Measurements from ENCODE around the gene LCE3B. TPM values are rescaled to one million over a fixed set of nuclear protein-coding genes. Genes with fewer than 3 reads are reported as not detected.
"Not testable (repeated sequence)": the region's sequence is repeated elsewhere in the genome, so short reads cannot be mapped to it uniquely, and the experiment has no call there.

The LCE3B gene, protein sequence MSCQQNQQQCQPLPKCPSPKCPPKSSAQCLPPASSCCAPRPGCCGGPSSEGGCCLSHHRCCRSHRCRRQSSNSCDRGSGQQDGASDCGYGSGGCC
- total RNA-seq (not detected), total RNA-seq (0 reads per million in 29 experiments)
- not detected for total RNA-seq (2013)

DNA sequence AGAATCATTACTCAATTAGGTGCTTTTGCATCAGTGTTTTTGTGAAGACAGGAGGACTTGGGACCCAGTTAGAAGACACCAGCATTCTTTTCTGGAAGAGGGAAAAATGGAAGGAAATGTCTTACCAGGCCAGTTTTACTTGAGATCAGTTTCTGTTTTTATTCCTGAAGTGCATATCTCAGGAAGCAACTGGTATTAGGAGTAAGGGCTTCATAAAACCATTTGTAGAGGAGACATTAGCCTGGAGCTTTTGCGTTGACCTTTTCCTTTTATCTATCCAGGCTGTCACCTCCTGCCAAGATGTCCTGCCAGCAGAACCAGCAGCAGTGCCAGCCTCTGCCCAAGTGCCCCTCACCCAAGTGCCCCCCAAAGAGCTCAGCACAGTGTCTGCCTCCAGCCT lies at the start of gene LCE3B:
Gene LCE3B (plus strand): TSS at position 301 of the 400 bp plus-strand sequence. CDS start 0 bp downstream, at position 301.
- H3K27me3 Mint-ChIP-seq, result peaks cover 0 to 52% of the 10 kb centered on the region in 2 donors
- Histone ChIP-seq H3K4me1 (ENCODE audit: control insufficient read depth in 1 of 2, extremely low read depth in 1 of 2, insufficient read depth in 2 of 2, low read length in 2 of 2) (no peaks in the 10 kb centered on the region), H3K4me3 (ENCODE audit: control insufficient read depth in 1 of 2, extremely low read depth in 1 of 2, low read length in 1 of 2) (no peak within 1 kb of the TSS), H3K36me3 (ENCODE audit: control insufficient read depth in 2 of 2, extremely low read depth in 1 of 2, insufficient read depth in 1 of 2, low read length in 1 of 2) (no peaks in the 10 kb centered on the region), H3K27me3 (replicated peaks in 1 of 2; ENCODE audit: control insufficient read depth in 2 of 2, extremely low read depth in 1 of 2, insufficient read depth in 2 of 2, low read length in 1 of 2) (no peaks in the 10 kb centered on the region), H3K9me3 (no peaks in the 10 kb centered on the region), H3K27ac (ENCODE audit: low read length) (no peak within 1 kb of the TSS)
- WGBS (ENCODE audit: insufficient coverage), result no CpG with 5 or more reads among the region's 1 CpG
- no peak within 1 kb of the TSS for H3K27ac Mint-ChIP-seq
- CTCF ChIA-PET, result no interaction called here
- ATAC-seq (replicated peaks in 1 of 4) (no peak), DNase-seq (no peak)
- H3K9me3 Mint-ChIP-seq, result peaks cover 2 to 7% (median 3%) of the 10 kb centered on the region in 3 donors
- H3K36me3 Mint-ChIP-seq, result no peaks in the 10 kb centered on the region
- no peak within 1 kb of the TSS for H3K4me3 Mint-ChIP-seq
- POLR2A ChIA-PET, result no interaction called here
- H3K4me1 Mint-ChIP-seq, result no peaks in the 10 kb centered on the region

DNA sequence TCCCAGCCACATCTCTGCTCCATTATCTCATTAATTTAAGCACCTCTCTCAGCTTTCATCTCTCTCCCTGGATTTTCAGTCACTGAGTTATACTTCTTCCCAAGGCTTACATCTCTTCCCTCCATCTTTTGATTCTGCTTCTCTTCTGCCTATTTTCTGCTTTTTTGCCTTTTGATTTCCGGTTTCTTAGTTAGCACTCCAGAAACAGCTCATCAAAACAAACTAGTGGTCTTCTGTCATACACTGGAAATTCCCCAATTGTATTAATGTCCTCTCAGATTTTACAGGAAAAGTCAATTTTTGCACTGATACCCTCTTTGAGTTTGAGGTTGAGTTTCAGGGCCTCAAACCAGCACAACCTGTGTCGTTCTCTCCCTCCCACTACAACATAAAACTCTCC lies 48.5 kb upstream of the LCE3B start:
- Histone ChIP-seq H3K36me3 (ENCODE audit: control insufficient read depth in 2 of 2, extremely low read depth in 1 of 2, insufficient read depth in 1 of 2, low read length in 1 of 2) (no peaks in the 10 kb centered on the region), H3K9me3 (no peaks in the 10 kb centered on the region), H3K27ac (ENCODE audit: low read length) (no peak overlapping the region), H3K27me3 (replicated peaks in 1 of 2; ENCODE audit: control insufficient read depth in 2 of 2, extremely low read depth in 1 of 2, insufficient read depth in 2 of 2, low read length in 1 of 2) (peaks cover 0 to 12% of the 10 kb centered on the region in 2 experiments), H3K4me1 (ENCODE audit: control insufficient read depth in 1 of 2, extremely low read depth in 1 of 2, insufficient read depth in 2 of 2, low read length in 2 of 2) (no peaks in the 10 kb centered on the region), H3K4me3 (ENCODE audit: control insufficient read depth in 1 of 2, extremely low read depth in 1 of 2, low read length in 1 of 2) (no peak overlapping the region)
- DNase-seq (no peak), ATAC-seq (replicated peaks in 1 of 4) (no peak)
- no peaks in the 10 kb centered on the region for H3K36me3 Mint-ChIP-seq
- peaks cover 8 to 16% (median 10%) of the 10 kb centered on the region in 3 donors for H3K9me3 Mint-ChIP-seq
- peaks cover 3 to 9% of the 10 kb centered on the region in 2 donors for H3K27me3 Mint-ChIP-seq
- no peak overlapping the region for H3K27ac Mint-ChIP-seq
- H3K4me1 Mint-ChIP-seq, result no peaks in the 10 kb centered on the region
- ChIA-PET POLR2A (no interaction called here), CTCF (no interaction called here)
- no peak overlapping the region for H3K4me3 Mint-ChIP-seq
- WGBS (ENCODE audit: insufficient coverage), result 80% methylated on average over 1 of the region's 2 CpGs

DNA sequence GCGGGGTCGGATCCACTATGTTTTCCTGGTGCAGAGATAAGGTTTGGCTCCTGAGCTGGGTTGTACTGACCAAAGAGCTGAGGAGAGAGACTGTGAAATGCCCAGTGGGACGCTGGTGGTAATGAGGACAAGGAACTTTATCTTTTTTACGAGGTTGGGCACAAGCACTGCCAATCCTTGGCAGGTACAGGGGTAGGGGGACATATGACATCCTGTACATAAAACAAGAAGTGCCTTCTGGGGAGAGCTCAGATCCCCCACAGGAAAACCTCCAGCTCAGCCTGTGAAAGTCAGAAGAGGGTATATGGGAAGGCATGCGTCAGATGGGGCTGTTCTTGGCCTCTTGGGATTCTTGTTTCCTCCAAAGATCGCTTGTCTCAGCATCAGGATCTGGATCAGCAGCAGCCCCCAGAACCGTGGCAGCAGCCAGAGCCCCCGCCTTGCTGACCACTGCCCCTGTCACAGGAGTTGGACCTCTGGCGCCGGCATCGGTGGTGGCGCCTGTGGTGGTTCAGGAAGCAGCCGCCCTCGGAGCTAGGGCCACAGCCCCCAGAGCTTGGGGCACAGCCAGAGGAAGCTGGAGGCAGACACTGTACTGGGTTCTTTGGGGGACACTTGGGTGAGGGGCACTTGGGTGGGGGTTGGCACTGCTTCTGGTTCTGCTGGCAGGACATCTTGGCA lies 47.9 kb upstream of the LCE3B start:
- Histone ChIP-seq H3K27me3 (replicated peaks in 1 of 2; ENCODE audit: control insufficient read depth in 2 of 2, extremely low read depth in 1 of 2, insufficient read depth in 2 of 2, low read length in 1 of 2) (peaks cover 0 to 12% of the 10 kb centered on the region in 2 experiments), H3K9me3 (no peaks in the 10 kb centered on the region), H3K4me1 (ENCODE audit: control insufficient read depth in 1 of 2, extremely low read depth in 1 of 2, insufficient read depth in 2 of 2, low read length in 2 of 2) (no peaks in the 10 kb centered on the region), H3K36me3 (ENCODE audit: control insufficient read depth in 2 of 2, extremely low read depth in 1 of 2, insufficient read depth in 1 of 2, low read length in 1 of 2) (no peaks in the 10 kb centered on the region), H3K27ac (ENCODE audit: low read length) (no peak overlapping the region), H3K4me3 (ENCODE audit: control insufficient read depth in 1 of 2, extremely low read depth in 1 of 2, low read length in 1 of 2) (no peak overlapping the region)
- Mint-ChIP-seq H3K36me3 (no peaks in the 10 kb centered on the region), H3K4me1 (no peaks in the 10 kb centered on the region), H3K4me3 (no peak overlapping the region), H3K27ac (no peak overlapping the region), H3K9me3 (peaks cover 8 to 16% (median 10%) of the 10 kb centered on the region in 3 donors), H3K27me3 (peaks cover 3 to 9% of the 10 kb centered on the region in 2 donors)
- ChIA-PET POLR2A (no interaction called here), CTCF (no interaction called here)
- 44% methylated on average over 4 of the region's 14 CpGs for WGBS (ENCODE audit: insufficient coverage)
- DNase-seq (no peak), ATAC-seq (replicated peaks in 1 of 4) (no peak)

DNA sequence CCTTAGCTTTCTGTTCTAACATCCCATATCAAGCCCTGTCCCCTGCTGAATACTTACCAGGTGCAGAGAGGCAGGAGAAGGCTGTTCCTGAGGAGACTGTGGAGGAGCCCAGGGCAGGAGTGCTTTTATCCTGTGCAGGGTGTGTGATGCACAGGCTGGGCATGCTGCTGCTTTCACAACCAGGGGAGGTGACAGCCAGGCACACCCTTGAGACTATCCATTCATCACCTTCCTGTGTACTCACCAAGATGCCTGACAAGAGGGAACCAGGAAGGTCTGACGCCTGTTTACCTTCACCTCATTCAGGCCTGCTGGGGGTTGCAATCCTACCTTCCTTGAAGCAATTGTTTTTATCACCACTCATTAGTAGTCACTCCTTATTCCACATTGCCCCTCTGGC lies 46.9 kb upstream of the LCE3B start, which contains the start of gene LCE3E:
Gene LCE3E (minus strand): TSS at position 100 of the 400 bp plus-strand sequence. CDS start 572 bp downstream, outside the sequence.
- H3K9me3 ChIP-seq, result no peaks in the 10 kb centered on the region
- CTCF ChIA-PET, result no interaction called here
- WGBS (ENCODE audit: insufficient coverage), result 100% methylated on average over 1 of the region's 1 CpG

DNA sequence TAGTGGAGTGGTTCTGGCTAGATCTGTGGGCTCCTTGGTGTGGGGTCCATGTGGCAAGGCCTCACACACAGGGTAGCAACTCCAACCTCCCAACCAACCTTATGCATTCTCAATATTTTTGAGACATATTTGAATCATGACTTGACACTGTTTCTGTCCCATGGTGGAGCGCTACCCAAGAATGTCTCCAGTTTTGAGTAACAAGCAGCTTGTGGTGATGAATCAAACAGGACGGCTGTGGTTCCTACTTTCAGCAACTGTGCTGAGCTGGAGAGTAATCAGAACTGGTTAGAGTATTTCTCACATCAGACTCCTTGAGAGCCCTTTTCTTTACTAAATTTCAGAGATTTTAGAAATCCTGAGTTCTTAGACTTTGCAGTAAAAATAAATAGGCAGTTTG lies 36.4 kb upstream of the LCE3B start:
- WGBS (ENCODE audit: insufficient coverage), result 33% methylated on average over 1 of the region's 2 CpGs
- ATAC-seq (replicated peaks in 1 of 4) (no peak), DNase-seq (no peak)
- Mint-ChIP-seq H3K4me1 (no peaks in the 10 kb centered on the region), H3K27ac (no peak overlapping the region), H3K4me3 (no peak overlapping the region), H3K36me3 (no peaks in the 10 kb centered on the region), H3K9me3 (peaks cover 0 to 4% (median 0%) of the 10 kb centered on the region in 3 donors), H3K27me3 (peaks cover 32 to 35% of the 10 kb centered on the region in 2 donors)
- Histone ChIP-seq H3K9me3 (no peaks in the 10 kb centered on the region), H3K4me1 (ENCODE audit: control insufficient read depth in 1 of 2, extremely low read depth in 1 of 2, insufficient read depth in 2 of 2, low read length in 2 of 2) (no peaks in the 10 kb centered on the region), H3K4me3 (ENCODE audit: control insufficient read depth in 1 of 2, extremely low read depth in 1 of 2, low read length in 1 of 2) (no peak overlapping the region), H3K27ac (ENCODE audit: low read length) (no peak overlapping the region), H3K27me3 (replicated peaks in 1 of 2; ENCODE audit: control insufficient read depth in 2 of 2, extremely low read depth in 1 of 2, insufficient read depth in 2 of 2, low read length in 1 of 2) (peaks cover 0 to 14% of the 10 kb centered on the region in 2 experiments), H3K36me3 (ENCODE audit: control insufficient read depth in 2 of 2, extremely low read depth in 1 of 2, insufficient read depth in 1 of 2, low read length in 1 of 2) (no peaks in the 10 kb centered on the region)
- CTCF ChIA-PET, result interaction anchor here in 1 of 2 donors (0.6 kb wide), 1 partner anchor 545 kb away, joined by 4 read pairs; no protein-coding TSS in a partner anchor
- POLR2A ChIA-PET, result no interaction called here

More for the DNA sequence above, 46.9 kb upstream of the LCE3B start, which contains the start of gene LCE3E:
- no peak within 1 kb of the TSS for H3K27ac Mint-ChIP-seq
- no peak within 1 kb of the TSS for H3K4me3 Mint-ChIP-seq
- H3K4me1 ChIP-seq (ENCODE audit: control insufficient read depth in 1 of 2, extremely low read depth in 1 of 2, insufficient read depth in 2 of 2, low read length in 2 of 2), result no peaks in the 10 kb centered on the region
- H3K36me3 ChIP-seq (ENCODE audit: control insufficient read depth in 2 of 2, extremely low read depth in 1 of 2, insufficient read depth in 1 of 2, low read length in 1 of 2), result no peaks in the 10 kb centered on the region
- ATAC-seq (replicated peaks in 1 of 4) (no peak), DNase-seq (no peak)
- peaks cover 0 to 13% of the 10 kb centered on the region in 2 experiments for H3K27me3 ChIP-seq (replicated peaks in 1 of 2; ENCODE audit: control insufficient read depth in 2 of 2, extremely low read depth in 1 of 2, insufficient read depth in 2 of 2, low read length in 1 of 2)
- H3K27me3 Mint-ChIP-seq, result peaks cover 11 to 16% of the 10 kb centered on the region in 2 donors
- no peak within 1 kb of the TSS for H3K27ac ChIP-seq (ENCODE audit: low read length)
- H3K36me3 Mint-ChIP-seq, result no peaks in the 10 kb centered on the region
- no peak within 1 kb of the TSS for H3K4me3 ChIP-seq (ENCODE audit: control insufficient read depth in 1 of 2, extremely low read depth in 1 of 2, low read length in 1 of 2)
- POLR2A ChIA-PET, result no interaction called here
- peaks cover 8 to 16% (median 13%) of the 10 kb centered on the region in 3 donors for H3K9me3 Mint-ChIP-seq
- no peaks in the 10 kb centered on the region for H3K4me1 Mint-ChIP-seq

DNA sequence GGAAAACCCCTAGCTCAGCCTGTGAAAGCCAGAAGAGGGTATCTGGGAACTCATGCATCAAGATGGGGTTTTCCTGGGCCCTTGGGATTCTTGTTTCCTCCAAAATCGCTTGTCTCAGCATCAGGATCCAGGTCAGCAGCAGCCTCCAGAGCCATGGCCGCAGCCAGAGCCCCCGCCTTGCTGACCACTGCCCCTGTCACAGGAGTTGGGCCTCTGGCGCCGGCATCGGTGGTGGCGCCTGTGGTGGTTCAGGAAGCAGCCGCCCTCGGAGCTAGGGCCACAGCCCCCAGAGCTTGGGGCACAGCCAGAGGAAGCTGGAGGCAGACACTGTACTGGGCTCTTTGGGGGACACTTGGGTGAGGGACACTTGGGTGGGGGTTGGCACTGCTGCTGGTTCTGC lies 34.1 kb upstream of the LCE3B start:
- H3K27ac Mint-ChIP-seq; H3K9me3 Mint-ChIP-seq; H3K36me3 ChIP-seq (ENCODE audit: control insufficient read depth in 2 of 2, extremely low read depth in 1 of 2, insufficient read depth in 1 of 2, low read length in 1 of 2); CTCF ChIA-PET; ATAC-seq (replicated peaks in 1 of 4); H3K9me3 ChIP-seq; H3K4me1 Mint-ChIP-seq; H3K36me3 Mint-ChIP-seq; H3K27ac ChIP-seq (ENCODE audit: low read length); POLR2A ChIA-PET; DNase-seq; H3K4me1 ChIP-seq (ENCODE audit: control insufficient read depth in 1 of 2, extremely low read depth in 1 of 2, insufficient read depth in 2 of 2, low read length in 2 of 2); H3K4me3 ChIP-seq (ENCODE audit: control insufficient read depth in 1 of 2, extremely low read depth in 1 of 2, low read length in 1 of 2); H3K4me3 Mint-ChIP-seq: not testable (repeated sequence)
- H3K27me3 ChIP-seq (replicated peaks in 1 of 2; ENCODE audit: control insufficient read depth in 2 of 2, extremely low read depth in 1 of 2, insufficient read depth in 2 of 2, low read length in 1 of 2), result peaks cover 0 to 11% of the 10 kb centered on the region in 2 experiments
- 44% methylated on average over 1 of the region's 9 CpGs for WGBS (ENCODE audit: insufficient coverage)
- H3K27me3 Mint-ChIP-seq, result peaks cover 16 to 24% of the 10 kb centered on the region in 2 donors

Measured in T-cell (primary cell).